GM18502 (cell line): ENCODE results near the gene FAM120A.
"Not testable (repeated sequence)": the region's sequence is repeated elsewhere in the genome, so short reads cannot be mapped to it uniquely, and the experiment has no call there.

ENCODE experiments used
- ATAC-seq: cut with Tn5 transposase; IDR thresholded peaks from one replicate; pipeline ENCODE4 v1.9.1; 2021; ENCODE audit warnings: mild to moderate bottlenecking; ENCODE audit not compliant: unreplicated experiment, poor library complexity

Gene FAM120A

GRCh38 chr9:93450945-93451815 lies at the start of gene FAM120A:
Gene FAM120A (plus strand): TSS chr9:93451685. CDS start chr9:93451916, 231 bp downstream.
- ATAC-seq, result peak; percentile 57

- ATAC-seq, result no peak
These were observed 45.1 kb upstream of the FAM120A start for GRCh38 chr9:93406371-93406770.

GRCh38 chr9:93413530-93413929 lies 38.0 kb upstream of the FAM120A start:
- no peak for ATAC-seq

GRCh38 chr9:93415176-93415690 lies 36.3 kb upstream of the FAM120A start:
- no peak for ATAC-seq

GRCh38 chr9:93416530-93417235 lies 34.8 kb upstream of the FAM120A start:
- ATAC-seq, result no peak

- no peak for ATAC-seq
These were observed 33.9 kb upstream of the FAM120A start for GRCh38 chr9:93417538-93417937.

GRCh38 chr9:93419023-93419422 lies 32.5 kb upstream of the FAM120A start:
- no peak for ATAC-seq

- no peak for ATAC-seq
These were observed 28.4 kb upstream of the FAM120A start for GRCh38 chr9:93422977-93423616.

- ATAC-seq, result no peak
These were observed 23.7 kb upstream of the FAM120A start for GRCh38 chr9:93427655-93428379.

GRCh38 chr9:93431539-93432105 lies 19.9 kb upstream of the FAM120A start:
- no peak for ATAC-seq

- ATAC-seq, result no peak
These were observed 18.5 kb upstream of the FAM120A start for GRCh38 chr9:93432964-93433363.

- no peak for ATAC-seq
These were observed 17.4 kb upstream of the FAM120A start for GRCh38 chr9:93434056-93434455.

GRCh38 chr9:93435386-93435785 lies 16.1 kb upstream of the FAM120A start:
- ATAC-seq, result no peak

- no peak for ATAC-seq
These were observed 15.3 kb upstream of the FAM120A start for GRCh38 chr9:93436218-93436617.

GRCh38 chr9:93436655-93437407 lies 14.7 kb upstream of the FAM120A start:
- no peak for ATAC-seq

- no peak for ATAC-seq
These were observed 13.5 kb upstream of the FAM120A start for GRCh38 chr9:93437996-93438395.

- ATAC-seq, result not testable (repeated sequence)
These were observed 12.2 kb upstream of the FAM120A start for GRCh38 chr9:93439301-93439700.

- ATAC-seq, result no peak
These were observed 10.4 kb upstream of the FAM120A start for GRCh38 chr9:93440896-93441580.

- ATAC-seq, result no peak
These were observed 5.4 kb upstream of the FAM120A start for GRCh38 chr9:93446073-93446472.
